Right lobe of liver (tissue), 6 donors: ENCODE results near the gene ASTN1. TPM values are rescaled to one million over a fixed set of nuclear protein-coding genes. Genes with fewer than 3 reads are reported as not detected.

Source experiments
- ATAC-seq, 4 donors: fragments of 200-7000 bp; cut with Tn5 transposase; one replicate each; pipeline ENCODE4 v1.9.1; 2020; ENCODE audit warnings: mild to moderate bottlenecking in 4 of 4, moderate library complexity in 4 of 4
- DNase-seq, 3 donors: peaks; one replicate each; pipeline ENCODE4 v3.0.0-alpha.2; 2020
- H3K27ac ChIP-seq, 3 donors: fragments of 200-600 bp; one replicate each; pipeline ENCODE4 v1.8.0; 2022
- H3K27me3 ChIP-seq, 2 donors: fragments of 200-600 bp; one replicate each; pipeline ENCODE4 v1.8.0; 2022
- H3K36me3 ChIP-seq, 4 donors: fragments of 200-600 bp; sonication (generic) in 1 of 4; one replicate each; pipeline versions ENCODE4 v1.5.1 to v1.8.0; 2017 to 2022; ENCODE audit warnings: control low read depth in 1 of 4
- H3K4me1 ChIP-seq, 4 donors: fragments of 200-600 bp; sonication (generic) in 1 of 4; one replicate each; pipeline versions ENCODE4 v1.5.1 to v1.8.0; 2017 to 2022; ENCODE audit warnings: control low read depth in 1 of 4
- H3K4me3 ChIP-seq, 3 donors: fragments of 200-600 bp; one replicate each; pipeline ENCODE4 v1.8.0; 2022
- H3K9me3 ChIP-seq, 4 donors: fragments of 200-600 bp; sonication (generic) in 1 of 4; one replicate each; pipeline versions ENCODE4 v1.5.1 to v1.8.0; 2017 to 2022; ENCODE audit warnings: control low read depth in 1 of 4
- POLR2A ChIP-seq: fragments of 450-650 bp; IDR thresholded peaks from one replicate; pipeline ENCODE4 v1.6.1; 2017; ENCODE audit warnings: antibody characterized with exemption, mild to moderate bottlenecking
- WGBS: methylation state at CpG from one replicate; pipeline ENCODE4 v1.1.6; 2018; ENCODE audit warnings: low coverage, low lambda C conversion rate; ENCODE audit not compliant: insufficient coverage; ENCODE audit errors: missing lambda C conversion rate; 5-methylcytosine and 5-hydroxymethylcytosine counted together
- intact Hi-C, 2 donors: fragments of 100-400 bp; cut with DNase I; formaldehyde crosslinking; loops; one replicate each; pipeline versions ENCODE4 v1.11.2 to v1.14.1; 2022
- total RNA-seq, 6 experiments: library from RNA; depleted of rRNA in 2 of 6; stranded (reverse); fragments of >200 nt in 2 of 6; fragmentation: NEBNext Ultra II Directional in 3 of 6; extraction: Animal tissue kit (Norgen Biotek cat#: 25700) in 3 of 6; gene quantifications; one replicate each; pipeline versions ENCODE4 v1.1.0 to v1.2.4, GENCODE V29; 2016 to 2023
- TF ChIP-seq, protein P1 (sequence below), 4 donors: fragments of 200-600 bp in 3 of 4; fragments of 450-650 bp in 1 of 4; IDR thresholded peaks; one replicate each; pipeline versions ENCODE4 v1.5.1 to v1.8.0; 2016 to 2022; ENCODE audit warnings: antibody characterized with exemption in 4 of 4, mild to moderate bottlenecking in 2 of 4
- donor health status: DM: no; HTN: yes; CAD: no.
- donor health status: DM: no; HTN: no; CAD: no.
- donor health status: DM: no; HTN: no; CAD: no.
- donor health status: DM: no; HTN: yes; CAD: no.
- donor health status: DM: no; HTN: yes; CAD: no.

The ASTN1 gene
- total RNA-seq, 6 experiments from 2014 or later, result 0.06 to 0.78 (median 0.18) TPM

DNA sequence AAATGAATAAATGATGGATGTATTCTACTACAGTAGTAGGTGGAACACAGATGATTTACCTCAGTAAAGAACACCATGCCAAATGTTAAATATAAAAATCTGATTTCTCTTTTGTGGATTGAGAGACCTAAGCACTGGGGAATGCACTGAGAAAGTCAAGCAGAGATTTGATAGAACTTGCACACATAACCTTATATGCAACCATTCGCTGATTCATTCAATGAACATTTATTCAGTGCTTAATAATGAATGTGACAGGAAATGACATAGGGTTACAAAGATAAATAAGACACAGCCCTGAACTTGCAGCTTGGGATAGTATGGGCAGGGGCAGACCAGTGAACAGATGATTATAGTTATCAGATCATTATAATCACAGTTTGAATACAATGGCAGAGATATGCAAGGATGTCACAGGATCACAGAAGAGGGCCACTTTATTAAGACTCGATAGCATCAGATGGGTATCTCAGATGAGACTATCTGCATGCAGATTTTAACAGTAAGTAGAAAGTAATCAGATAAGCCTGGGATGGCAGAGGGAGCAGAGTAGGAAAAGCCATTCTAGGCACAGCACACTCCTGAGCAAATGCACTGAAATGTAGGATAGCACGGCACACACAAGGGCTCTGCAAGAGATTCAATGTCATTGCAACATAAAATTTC is 169.4 kb downstream of the ASTN1 start:
- Histone ChIP-seq H3K27me3 (no peaks in the 10 kb centered on the region), H3K4me1 (no peaks in the 10 kb centered on the region), H3K36me3 (no peaks in the 10 kb centered on the region), H3K4me3 (no peak overlapping the region), H3K27ac (no peak overlapping the region), H3K9me3 (no peaks in the 10 kb centered on the region)
- intact Hi-C loops, result no loop called here
- no peak for TF ChIP-seq POLR2A
- TF ChIP-seq, protein P1, sequence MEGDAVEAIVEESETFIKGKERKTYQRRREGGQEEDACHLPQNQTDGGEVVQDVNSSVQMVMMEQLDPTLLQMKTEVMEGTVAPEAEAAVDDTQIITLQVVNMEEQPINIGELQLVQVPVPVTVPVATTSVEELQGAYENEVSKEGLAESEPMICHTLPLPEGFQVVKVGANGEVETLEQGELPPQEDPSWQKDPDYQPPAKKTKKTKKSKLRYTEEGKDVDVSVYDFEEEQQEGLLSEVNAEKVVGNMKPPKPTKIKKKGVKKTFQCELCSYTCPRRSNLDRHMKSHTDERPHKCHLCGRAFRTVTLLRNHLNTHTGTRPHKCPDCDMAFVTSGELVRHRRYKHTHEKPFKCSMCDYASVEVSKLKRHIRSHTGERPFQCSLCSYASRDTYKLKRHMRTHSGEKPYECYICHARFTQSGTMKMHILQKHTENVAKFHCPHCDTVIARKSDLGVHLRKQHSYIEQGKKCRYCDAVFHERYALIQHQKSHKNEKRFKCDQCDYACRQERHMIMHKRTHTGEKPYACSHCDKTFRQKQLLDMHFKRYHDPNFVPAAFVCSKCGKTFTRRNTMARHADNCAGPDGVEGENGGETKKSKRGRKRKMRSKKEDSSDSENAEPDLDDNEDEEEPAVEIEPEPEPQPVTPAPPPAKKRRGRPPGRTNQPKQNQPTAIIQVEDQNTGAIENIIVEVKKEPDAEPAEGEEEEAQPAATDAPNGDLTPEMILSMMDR (IDR thresholded peaks at IDR 0.05), result no peak
- WGBS, result 30% methylated on average over 3 of the region's 3 CpGs
- DNase-seq, result no peak
- ATAC-seq, result no peak

DNA sequence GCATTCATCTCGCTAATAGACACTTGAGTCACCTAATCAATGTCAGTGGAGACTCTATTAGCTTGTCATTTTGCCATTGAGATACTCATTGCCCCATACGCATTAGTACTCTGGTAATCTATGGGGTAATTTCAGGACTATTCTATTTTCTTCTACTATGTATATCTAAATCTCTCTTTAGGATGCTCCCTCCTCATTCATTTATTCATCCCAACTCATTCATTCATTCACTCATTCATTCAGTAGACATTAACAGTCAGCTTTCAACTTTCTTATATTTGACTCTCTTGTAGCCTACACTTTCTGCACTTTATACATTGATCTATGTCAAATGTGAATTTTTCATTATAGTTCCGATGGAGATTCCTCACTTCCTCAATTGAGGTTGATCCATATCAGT is 170.9 kb downstream of the ASTN1 start:
- TF ChIP-seq POLR2A, result no peak
- TF ChIP-seq, protein P1 (IDR thresholded peaks at IDR 0.05), result no peak
- no peaks in the 10 kb centered on the region for H3K36me3 ChIP-seq
- no peaks in the 10 kb centered on the region for H3K4me1 ChIP-seq
- no peak overlapping the region for H3K4me3 ChIP-seq
- 69% methylated on average over 3 of the region's 3 CpGs for WGBS
- intact Hi-C loops, result no loop called here
- H3K27me3 ChIP-seq, result no peaks in the 10 kb centered on the region
- DNase-seq, result no peak
- no peak for ATAC-seq
- no peak overlapping the region for H3K27ac ChIP-seq
- no peaks in the 10 kb centered on the region for H3K9me3 ChIP-seq

DNA sequence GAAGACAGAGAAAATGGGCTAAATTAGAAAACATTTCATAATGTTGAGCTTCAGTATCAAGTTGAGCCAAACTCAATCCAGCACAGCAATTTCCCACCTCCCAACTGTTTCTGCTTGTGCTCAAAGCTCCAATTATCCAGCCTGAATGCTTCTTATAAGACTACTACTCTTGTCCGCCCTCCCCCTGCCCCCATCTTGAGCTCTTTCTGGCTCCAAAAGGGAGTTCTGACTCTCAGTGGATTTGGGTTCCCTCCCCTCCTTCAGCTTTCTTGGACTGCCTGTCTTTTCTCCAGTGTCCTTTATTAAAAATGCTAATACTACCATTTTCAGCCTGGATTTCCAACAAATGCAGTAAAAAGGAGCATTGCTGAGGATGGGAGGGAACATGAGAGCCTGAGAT is 174.8 kb downstream of the ASTN1 start:
- H3K27me3 ChIP-seq, result no peaks in the 10 kb centered on the region
- no peaks in the 10 kb centered on the region for H3K9me3 ChIP-seq
- 40% methylated on average over 1 of the region's 1 CpG for WGBS
- no peak overlapping the region for H3K27ac ChIP-seq
- DNase-seq (no peak), ATAC-seq (no peak)
- intact Hi-C loops, result no loop called here
- H3K4me3 ChIP-seq, result no peak overlapping the region
- no peaks in the 10 kb centered on the region for H3K36me3 ChIP-seq
- no peak for TF ChIP-seq POLR2A
- no peaks in the 10 kb centered on the region for H3K4me1 ChIP-seq

DNA sequence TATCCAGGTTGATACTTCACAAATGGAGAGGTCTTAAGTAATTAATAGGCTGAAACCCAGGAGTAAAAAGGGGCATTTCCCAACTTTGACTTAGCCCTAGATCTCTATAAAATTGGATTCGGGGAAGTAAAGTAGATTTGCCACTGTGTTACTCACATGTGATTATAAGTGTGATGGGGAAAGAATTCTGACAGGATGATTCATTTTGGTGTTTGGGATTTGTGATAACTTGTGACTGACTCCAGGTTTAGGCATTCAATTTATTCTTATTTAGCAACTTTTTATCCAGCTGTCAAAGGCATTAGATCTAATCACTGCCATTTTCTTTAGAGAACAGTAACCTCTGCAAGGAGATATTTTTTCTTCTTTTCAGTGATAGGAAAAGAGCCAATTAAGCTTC is 175.5 kb downstream of the ASTN1 start:
- H3K4me1 ChIP-seq, result no peaks in the 10 kb centered on the region
- intact Hi-C loops, result no loop called here
- ATAC-seq, result no peak
- no peaks in the 10 kb centered on the region for H3K27me3 ChIP-seq
- TF ChIP-seq, protein P1 (IDR thresholded peaks at IDR 0.05), result no peak
- no peak for TF ChIP-seq POLR2A
- H3K27ac ChIP-seq, result no peak overlapping the region
- DNase-seq, result no peak
- WGBS, result 67% methylated on average over 1 of the region's 1 CpG
- H3K36me3 ChIP-seq, result no peaks in the 10 kb centered on the region
- no peaks in the 10 kb centered on the region for H3K9me3 ChIP-seq
- H3K4me3 ChIP-seq, result no peak overlapping the region

- intact Hi-C loops, result no loop called here
- no peak overlapping the region for H3K27ac ChIP-seq
- TF ChIP-seq, protein P1 (IDR thresholded peaks at IDR 0.05), result no peak
- no peak for TF ChIP-seq POLR2A
- no peaks in the 10 kb centered on the region for H3K4me1 ChIP-seq
- no peak for DNase-seq
- no peaks in the 10 kb centered on the region for H3K9me3 ChIP-seq
- H3K27me3 ChIP-seq, result no peaks in the 10 kb centered on the region
- H3K4me3 ChIP-seq, result no peak overlapping the region
- H3K36me3 ChIP-seq, result no peaks in the 10 kb centered on the region
- no peak for ATAC-seq
These were observed 177.5 kb downstream of the ASTN1 start for GRCh38 chr1:176987016-176987415.
